HEK293 (cell line): ENCODE data around the gene NPAS2.

Experiments used
- PRDM6 ChIP-seq: fragments of 450-650 bp; formaldehyde crosslinking; IDR thresholded peaks from 2 replicates; pipeline ENCODE4 v1.5.1; 2017; ENCODE audit warnings: missing biosample characterization, missing genetic modification characterization
- ZFP41 ChIP-seq: fragments of 450-650 bp; formaldehyde crosslinking; IDR thresholded peaks from 2 replicates; pipeline ENCODE4 v1.5.1; 2016; ENCODE audit warnings: missing biosample characterization, missing genetic modification characterization, borderline replicate concordance
- ZNF23 ChIP-seq: fragments of 450-650 bp; formaldehyde crosslinking; IDR thresholded peaks from 2 replicates; pipeline ENCODE4 v1.5.1; 2016; ENCODE audit warnings: missing biosample characterization, missing genetic modification characterization, borderline replicate concordance
- ZNF777 ChIP-seq: fragments of 450-650 bp; formaldehyde crosslinking; IDR thresholded peaks from 2 replicates; pipeline ENCODE4 v1.5.1; 2017; ENCODE audit warnings: missing biosample characterization, missing genetic modification characterization, borderline replicate concordance

DNA sequence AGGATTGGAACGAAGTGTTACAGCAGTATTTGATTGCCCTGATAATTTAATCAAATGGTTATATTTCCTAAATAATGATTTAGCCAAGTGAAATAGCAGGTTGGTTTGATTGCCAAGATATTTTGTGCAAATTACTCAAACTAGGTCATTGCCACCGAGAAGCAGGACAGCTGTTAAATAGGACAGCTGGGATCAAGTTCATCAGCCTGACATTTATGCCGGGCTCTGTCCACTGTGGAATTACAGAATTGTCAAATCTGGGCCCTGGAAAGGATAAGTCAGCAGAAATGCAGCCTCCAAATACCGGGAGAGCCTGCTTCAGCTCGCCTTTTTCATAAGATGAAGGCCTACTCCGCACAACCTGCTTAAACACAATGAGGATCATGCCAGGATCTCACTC lies 108.3 kb downstream of the NPAS2 start:
- TF ChIP-seq PRDM6 (tag by site-specific recombination) (no peak), ZNF777 (tag by site-specific recombination) (no peak), ZFP41 (tag by site-specific recombination) (no peak), ZNF23 (no peak)
